ENCODE data around the gene IKZF1.

The IKZF1 gene

GRCh38 chr7:50347693-50348092, 43.2 kb downstream of the IKZF1 start:
- Histone ChIP-seq H3K4me1 (ENCODE audit: control insufficient read depth, insufficient read depth, low read length) (peaks cover under 1% of the 10 kb centered on the region; the same call in 1 of the 2 replicates), H3K27me3 (ENCODE audit: control insufficient read depth, insufficient read depth, low read length) (no peaks in the 10 kb centered on the region), H3K4me3 (ENCODE audit: low read length) (no peak overlapping the region), H3K27ac (ENCODE audit: low read length) (no peak overlapping the region), H3K9me3 (ENCODE audit: control insufficient read depth, insufficient read depth, low read length) (no peaks in the 10 kb centered on the region), H3K36me3 (ENCODE audit: control insufficient read depth, insufficient read depth, low read length) (no peaks in the 10 kb centered on the region)
- no peak for DNase-seq (ENCODE audit: low read depth, low spot score)
- no CpG with 5 or more reads among the region's 10 CpGs for WGBS (ENCODE audit: insufficient coverage, insufficient read length)

GRCh38 chr7:50348469-50349162, 44.1 kb downstream of the IKZF1 start:
- WGBS (ENCODE audit: insufficient coverage, insufficient read length) = no CpG with 5 or more reads among the region's 8 CpGs
- Histone ChIP-seq H3K4me3 (ENCODE audit: low read length) (no peak overlapping the region), H3K27ac (ENCODE audit: low read length) (no peak overlapping the region), H3K4me1 (ENCODE audit: control insufficient read depth, insufficient read depth, low read length) (no peaks in the 10 kb centered on the region), H3K36me3 (ENCODE audit: control insufficient read depth, insufficient read depth, low read length) (no peaks in the 10 kb centered on the region), H3K9me3 (ENCODE audit: control insufficient read depth, insufficient read depth, low read length) (no peaks in the 10 kb centered on the region), H3K27me3 (ENCODE audit: control insufficient read depth, insufficient read depth, low read length) (no peaks in the 10 kb centered on the region)
- DNase-seq (ENCODE audit: low read depth, low spot score) = no peak

GRCh38 chr7:50349399-50349798, 44.9 kb downstream of the IKZF1 start:
- Histone ChIP-seq H3K36me3 (ENCODE audit: control insufficient read depth, insufficient read depth, low read length) (no peaks in the 10 kb centered on the region), H3K27ac (ENCODE audit: low read length) (no peak overlapping the region), H3K9me3 (ENCODE audit: control insufficient read depth, insufficient read depth, low read length) (no peaks in the 10 kb centered on the region), H3K4me1 (ENCODE audit: control insufficient read depth, insufficient read depth, low read length) (no peaks in the 10 kb centered on the region), H3K27me3 (ENCODE audit: control insufficient read depth, insufficient read depth, low read length) (no peaks in the 10 kb centered on the region), H3K4me3 (ENCODE audit: low read length) (no peak overlapping the region)
- no peak for DNase-seq (ENCODE audit: low read depth, low spot score)
- WGBS (ENCODE audit: insufficient coverage, insufficient read length) = 100% methylated on average over 3 of the region's 6 CpGs

- no peaks in the 10 kb centered on the region for H3K4me1 ChIP-seq (ENCODE audit: control insufficient read depth, insufficient read depth, low read length)
- no peak overlapping the region for H3K27ac ChIP-seq (ENCODE audit: low read length)
- H3K27me3 ChIP-seq (ENCODE audit: control insufficient read depth, insufficient read depth, low read length) = no peaks in the 10 kb centered on the region
- H3K9me3 ChIP-seq (ENCODE audit: control insufficient read depth, insufficient read depth, low read length) = no peaks in the 10 kb centered on the region
- DNase-seq (ENCODE audit: low read depth, low spot score) = no peak
- no peaks in the 10 kb centered on the region for H3K36me3 ChIP-seq (ENCODE audit: control insufficient read depth, insufficient read depth, low read length)
- no CpG with 5 or more reads among the region's 18 CpGs for WGBS (ENCODE audit: insufficient coverage, insufficient read length)
- H3K4me3 ChIP-seq (ENCODE audit: low read length) = no peak overlapping the region
Measured at GRCh38 chr7:50349963-50350944, 45.7 kb downstream of the IKZF1 start.

GRCh38 chr7:50351267-50351666, 46.8 kb downstream of the IKZF1 start:
- no peak overlapping the region for H3K4me3 ChIP-seq (ENCODE audit: low read length)
- no peak for DNase-seq (ENCODE audit: low read depth, low spot score)
- H3K36me3 ChIP-seq (ENCODE audit: control insufficient read depth, insufficient read depth, low read length) = no peaks in the 10 kb centered on the region
- no peaks in the 10 kb centered on the region for H3K27me3 ChIP-seq (ENCODE audit: control insufficient read depth, insufficient read depth, low read length)
- WGBS (ENCODE audit: insufficient coverage, insufficient read length) = no CpG with 5 or more reads among the region's 2 CpGs
- no peaks in the 10 kb centered on the region for H3K9me3 ChIP-seq (ENCODE audit: control insufficient read depth, insufficient read depth, low read length)
- no peaks in the 10 kb centered on the region for H3K4me1 ChIP-seq (ENCODE audit: control insufficient read depth, insufficient read depth, low read length)
- no peak overlapping the region for H3K27ac ChIP-seq (ENCODE audit: low read length)

GRCh38 chr7:50352282-50352681, 47.8 kb downstream of the IKZF1 start:
- Histone ChIP-seq H3K4me1 (ENCODE audit: control insufficient read depth, insufficient read depth, low read length) (no peaks in the 10 kb centered on the region), H3K27ac (ENCODE audit: low read length) (no peak overlapping the region), H3K9me3 (ENCODE audit: control insufficient read depth, insufficient read depth, low read length) (no peaks in the 10 kb centered on the region), H3K36me3 (ENCODE audit: control insufficient read depth, insufficient read depth, low read length) (no peaks in the 10 kb centered on the region), H3K4me3 (ENCODE audit: low read length) (no peak overlapping the region), H3K27me3 (ENCODE audit: control insufficient read depth, insufficient read depth, low read length) (no peaks in the 10 kb centered on the region)
- no CpG with 5 or more reads among the region's 3 CpGs for WGBS (ENCODE audit: insufficient coverage, insufficient read length)
- DNase-seq (ENCODE audit: low read depth, low spot score) = no peak

- no peaks in the 10 kb centered on the region for H3K9me3 ChIP-seq (ENCODE audit: control insufficient read depth, insufficient read depth, low read length)
- no peak overlapping the region for H3K4me3 ChIP-seq (ENCODE audit: low read length)
- H3K27me3 ChIP-seq (ENCODE audit: control insufficient read depth, insufficient read depth, low read length) = no peaks in the 10 kb centered on the region
- DNase-seq (ENCODE audit: low read depth, low spot score) = no peak
- no peak overlapping the region for H3K27ac ChIP-seq (ENCODE audit: low read length)
- no CpG with 5 or more reads among the region's 1 CpG for WGBS (ENCODE audit: insufficient coverage, insufficient read length)
- no peaks in the 10 kb centered on the region for H3K4me1 ChIP-seq (ENCODE audit: control insufficient read depth, insufficient read depth, low read length)
- no peaks in the 10 kb centered on the region for H3K36me3 ChIP-seq (ENCODE audit: control insufficient read depth, insufficient read depth, low read length)
Measured at GRCh38 chr7:50352751-50353150, 48.2 kb downstream of the IKZF1 start.

- Histone ChIP-seq H3K36me3 (ENCODE audit: control insufficient read depth, insufficient read depth, low read length) (no peaks in the 10 kb centered on the region), H3K9me3 (ENCODE audit: control insufficient read depth, insufficient read depth, low read length) (no peaks in the 10 kb centered on the region), H3K27me3 (ENCODE audit: control insufficient read depth, insufficient read depth, low read length) (no peaks in the 10 kb centered on the region), H3K27ac (ENCODE audit: low read length) (no peak overlapping the region), H3K4me3 (ENCODE audit: low read length) (no peak overlapping the region), H3K4me1 (ENCODE audit: control insufficient read depth, insufficient read depth, low read length) (no peaks in the 10 kb centered on the region)
- DNase-seq (ENCODE audit: low read depth, low spot score) = no peak
- WGBS (ENCODE audit: insufficient coverage, insufficient read length) = no CpG with 5 or more reads among the region's 2 CpGs
Measured at GRCh38 chr7:50353201-50353600, 48.7 kb downstream of the IKZF1 start.

- H3K9me3 ChIP-seq (ENCODE audit: control insufficient read depth, insufficient read depth, low read length) = no peaks in the 10 kb centered on the region
- no peak overlapping the region for H3K27ac ChIP-seq (ENCODE audit: low read length)
- no peaks in the 10 kb centered on the region for H3K36me3 ChIP-seq (ENCODE audit: control insufficient read depth, insufficient read depth, low read length)
- WGBS (ENCODE audit: insufficient coverage, insufficient read length) = no CpG with 5 or more reads among the region's 9 CpGs
- no peaks in the 10 kb centered on the region for H3K4me1 ChIP-seq (ENCODE audit: control insufficient read depth, insufficient read depth, low read length)
- H3K4me3 ChIP-seq (ENCODE audit: low read length) = no peak overlapping the region
- H3K27me3 ChIP-seq (ENCODE audit: control insufficient read depth, insufficient read depth, low read length) = no peaks in the 10 kb centered on the region
- DNase-seq (ENCODE audit: low read depth, low spot score) = no peak
Measured at GRCh38 chr7:50353894-50354595, 49.5 kb downstream of the IKZF1 start.

- Histone ChIP-seq H3K36me3 (ENCODE audit: control insufficient read depth, insufficient read depth, low read length) (no peaks in the 10 kb centered on the region), H3K4me3 (ENCODE audit: low read length) (no peak overlapping the region), H3K4me1 (ENCODE audit: control insufficient read depth, insufficient read depth, low read length) (no peaks in the 10 kb centered on the region), H3K27ac (ENCODE audit: low read length) (no peak overlapping the region), H3K27me3 (ENCODE audit: control insufficient read depth, insufficient read depth, low read length) (no peaks in the 10 kb centered on the region), H3K9me3 (ENCODE audit: control insufficient read depth, insufficient read depth, low read length) (no peaks in the 10 kb centered on the region)
- DNase-seq (ENCODE audit: low read depth, low spot score) = no peak
- WGBS (ENCODE audit: insufficient coverage, insufficient read length) = no CpG with 5 or more reads among the region's 9 CpGs
Measured at GRCh38 chr7:50355817-50356178, 51.3 kb downstream of the IKZF1 start.
